SK-N-SH treated with all-trans-retinoic acid at 6 μM for 48 hours (cell line): ENCODE measurements around the gene GNAZ.

Experiments used
- ATAC-seq: fragments of 200-7000 bp; cut with Tn5 transposase; 3 replicates; pipeline ENCODE4 v1.9.1; 2020; ENCODE audit warnings: mild to moderate bottlenecking, moderate library complexity
- ARNTL ChIP-seq: fragments of 450-650 bp; formaldehyde crosslinking; IDR thresholded peaks from 2 replicates; pipeline ENCODE4 v1.5.0; 2020; ENCODE audit warnings: low read depth, mild to moderate bottlenecking, moderate library complexity, borderline replicate concordance
- BACH2 ChIP-seq: fragments of 250-450 bp; sonication (Bioruptor Pico); IDR thresholded peaks from 2 replicates; pipeline ENCODE4 v1.9.0; 2021; ENCODE audit warnings: mild to moderate bottlenecking, borderline replicate concordance
- CSDC2 ChIP-seq: fragments of 250-450 bp; sonication (Bioruptor Pico); IDR thresholded peaks from 2 replicates; pipeline ENCODE4 v1.5.0; 2020; ENCODE audit warnings: mild to moderate bottlenecking, moderate library complexity
- ESRRG ChIP-seq: fragments of 250-450 bp; sonication (Bioruptor Pico); IDR thresholded peaks from 2 replicates; pipeline ENCODE4 v1.6.1; 2021; ENCODE audit warnings: mild to moderate bottlenecking
- GLIS3 ChIP-seq: fragments of 250-450 bp; sonication (Bioruptor Pico); IDR thresholded peaks from 2 replicates; pipeline ENCODE4 v1.5.0; 2020; ENCODE audit warnings: mild to moderate bottlenecking, moderate library complexity
- ISL1 ChIP-seq: fragments of 250-450 bp; sonication (Bioruptor Pico); IDR thresholded peaks from 2 replicates; pipeline ENCODE4 v2.1.2; 2022; ENCODE audit warnings: mild to moderate bottlenecking, moderate library complexity
- OSR1 ChIP-seq: fragments of 250-450 bp; sonication (Bioruptor Pico); IDR thresholded peaks from 2 replicates; pipeline ENCODE4 v1.8.0; 2022; ENCODE audit warnings: moderate library complexity, mild to moderate bottlenecking, inconsistent platforms
- POU6F1 ChIP-seq: fragments of 250-450 bp; sonication (Bioruptor Pico); IDR thresholded peaks from 2 replicates; pipeline ENCODE4 v1.8.0; 2021; ENCODE audit warnings: low read depth, mild to moderate bottlenecking, moderate library complexity, borderline replicate concordance
- PPARA ChIP-seq: fragments of 250-450 bp; sonication (Bioruptor Pico); IDR thresholded peaks from 2 replicates; pipeline ENCODE4 v1.5.0; 2020; ENCODE audit warnings: mild to moderate bottlenecking, borderline replicate concordance
- RARB ChIP-seq: fragments of 250-450 bp; sonication (Bioruptor Pico); IDR thresholded peaks from 2 replicates; pipeline ENCODE4 v1.8.0; 2021; ENCODE audit warnings: mild to moderate bottlenecking, moderate library complexity
- SNAI2 ChIP-seq: fragments of 250-450 bp; sonication (Bioruptor Pico); IDR thresholded peaks from 2 replicates; pipeline ENCODE4 v1.5.0; 2020; ENCODE audit warnings: mild to moderate bottlenecking, moderate library complexity
- TCF4 ChIP-seq: fragments of 250-450 bp; sonication (Bioruptor Pico); IDR thresholded peaks from 2 replicates; pipeline ENCODE4 v1.8.0; 2021; ENCODE audit warnings: mild to moderate bottlenecking, moderate library complexity, borderline replicate concordance
- TOX ChIP-seq: fragments of 250-450 bp; sonication (Bioruptor Pico); IDR thresholded peaks from 2 replicates; pipeline ENCODE4 v1.8.0; 2021; ENCODE audit warnings: mild to moderate bottlenecking, moderate library complexity, borderline replicate concordance
- ZC3H10 ChIP-seq: fragments of 250-450 bp; sonication (Bioruptor Pico); IDR thresholded peaks from 2 replicates; pipeline ENCODE4 v1.5.1; 2021; ENCODE audit warnings: mild to moderate bottlenecking, moderate library complexity
- ZFP3 ChIP-seq: fragments of 250-450 bp; sonication (Bioruptor Pico); IDR thresholded peaks from 2 replicates; pipeline ENCODE4 v1.5.0; 2020; ENCODE audit warnings: mild to moderate bottlenecking, moderate library complexity
- ZFP30 ChIP-seq: fragments of 450-650 bp; formaldehyde crosslinking; IDR thresholded peaks from 2 replicates; pipeline ENCODE4 v1.5.0; 2022; ENCODE audit warnings: mild to moderate bottlenecking, moderate library complexity
- ZNF565 ChIP-seq: fragments of 450-650 bp; formaldehyde crosslinking; conservative IDR thresholded peaks from 2 replicates; pipeline ENCODE4 v1.5.0; 2020; ENCODE audit warnings: low read depth, mild to moderate bottlenecking, moderate library complexity
- ZNF70 ChIP-seq: fragments of 450-650 bp; formaldehyde crosslinking; IDR thresholded peaks from 2 replicates; pipeline ENCODE4 v1.5.0; 2020; ENCODE audit warnings: mild to moderate bottlenecking, moderate library complexity
- ZNF8 ChIP-seq: fragments of 450-650 bp; formaldehyde crosslinking; IDR thresholded peaks from 2 replicates; pipeline ENCODE4 v1.5.0; 2020; ENCODE audit warnings: mild to moderate bottlenecking, moderate library complexity
- TF ChIP-seq, protein P1 (sequence below): fragments of 250-450 bp; sonication (Bioruptor Pico); IDR thresholded peaks from 2 replicates; pipeline ENCODE4 v1.5.1; 2021; ENCODE audit warnings: mild to moderate bottlenecking, moderate library complexity
- TF ChIP-seq, protein P2 (sequence below): fragments of 250-450 bp; sonication (Bioruptor Pico); IDR thresholded peaks from 2 replicates; pipeline ENCODE4 v1.5.0; 2020; ENCODE audit warnings: mild to moderate bottlenecking, moderate library complexity

Gene GNAZ

GRCh38 chr22:23105919-23106318 is 35.6 kb downstream of the GNAZ start:
- no peak for ATAC-seq
- TF ChIP-seq ISL1 (CRISPR knock-in tag) (no peak), POU6F1 (CRISPR knock-in tag) (no peak), ZNF565 (CRISPR knock-in tag) (no peak), ESRRG (CRISPR knock-in tag) (no peak), ARNTL (CRISPR knock-in tag) (no peak), RARB (no peak), TCF4 (CRISPR knock-in tag) (no peak), ZNF70 (no peak)
- TF ChIP-seq, protein P1, sequence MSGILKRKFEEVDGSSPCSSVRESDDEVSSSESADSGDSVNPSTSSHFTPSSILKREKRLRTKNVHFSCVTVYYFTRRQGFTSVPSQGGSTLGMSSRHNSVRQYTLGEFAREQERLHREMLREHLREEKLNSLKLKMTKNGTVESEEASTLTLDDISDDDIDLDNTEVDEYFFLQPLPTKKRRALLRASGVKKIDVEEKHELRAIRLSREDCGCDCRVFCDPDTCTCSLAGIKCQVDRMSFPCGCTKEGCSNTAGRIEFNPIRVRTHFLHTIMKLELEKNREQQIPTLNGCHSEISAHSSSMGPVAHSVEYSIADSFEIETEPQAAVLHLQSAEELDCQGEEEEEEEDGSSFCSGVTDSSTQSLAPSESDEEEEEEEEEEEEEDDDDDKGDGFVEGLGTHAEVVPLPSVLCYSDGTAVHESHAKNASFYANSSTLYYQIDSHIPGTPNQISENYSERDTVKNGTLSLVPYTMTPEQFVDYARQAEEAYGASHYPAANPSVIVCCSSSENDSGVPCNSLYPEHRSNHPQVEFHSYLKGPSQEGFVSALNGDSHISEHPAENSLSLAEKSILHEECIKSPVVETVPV (CRISPR knock-in tag): no peak
- TF ChIP-seq, protein P2, sequence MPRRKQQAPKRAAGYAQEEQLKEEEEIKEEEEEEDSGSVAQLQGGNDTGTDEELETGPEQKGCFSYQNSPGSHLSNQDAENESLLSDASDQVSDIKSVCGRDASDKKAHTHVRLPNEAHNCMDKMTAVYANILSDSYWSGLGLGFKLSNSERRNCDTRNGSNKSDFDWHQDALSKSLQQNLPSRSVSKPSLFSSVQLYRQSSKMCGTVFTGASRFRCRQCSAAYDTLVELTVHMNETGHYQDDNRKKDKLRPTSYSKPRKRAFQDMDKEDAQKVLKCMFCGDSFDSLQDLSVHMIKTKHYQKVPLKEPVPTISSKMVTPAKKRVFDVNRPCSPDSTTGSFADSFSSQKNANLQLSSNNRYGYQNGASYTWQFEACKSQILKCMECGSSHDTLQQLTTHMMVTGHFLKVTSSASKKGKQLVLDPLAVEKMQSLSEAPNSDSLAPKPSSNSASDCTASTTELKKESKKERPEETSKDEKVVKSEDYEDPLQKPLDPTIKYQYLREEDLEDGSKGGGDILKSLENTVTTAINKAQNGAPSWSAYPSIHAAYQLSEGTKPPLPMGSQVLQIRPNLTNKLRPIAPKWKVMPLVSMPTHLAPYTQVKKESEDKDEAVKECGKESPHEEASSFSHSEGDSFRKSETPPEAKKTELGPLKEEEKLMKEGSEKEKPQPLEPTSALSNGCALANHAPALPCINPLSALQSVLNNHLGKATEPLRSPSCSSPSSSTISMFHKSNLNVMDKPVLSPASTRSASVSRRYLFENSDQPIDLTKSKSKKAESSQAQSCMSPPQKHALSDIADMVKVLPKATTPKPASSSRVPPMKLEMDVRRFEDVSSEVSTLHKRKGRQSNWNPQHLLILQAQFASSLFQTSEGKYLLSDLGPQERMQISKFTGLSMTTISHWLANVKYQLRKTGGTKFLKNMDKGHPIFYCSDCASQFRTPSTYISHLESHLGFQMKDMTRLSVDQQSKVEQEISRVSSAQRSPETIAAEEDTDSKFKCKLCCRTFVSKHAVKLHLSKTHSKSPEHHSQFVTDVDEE (CRISPR knock-in tag): no peak

DNA sequence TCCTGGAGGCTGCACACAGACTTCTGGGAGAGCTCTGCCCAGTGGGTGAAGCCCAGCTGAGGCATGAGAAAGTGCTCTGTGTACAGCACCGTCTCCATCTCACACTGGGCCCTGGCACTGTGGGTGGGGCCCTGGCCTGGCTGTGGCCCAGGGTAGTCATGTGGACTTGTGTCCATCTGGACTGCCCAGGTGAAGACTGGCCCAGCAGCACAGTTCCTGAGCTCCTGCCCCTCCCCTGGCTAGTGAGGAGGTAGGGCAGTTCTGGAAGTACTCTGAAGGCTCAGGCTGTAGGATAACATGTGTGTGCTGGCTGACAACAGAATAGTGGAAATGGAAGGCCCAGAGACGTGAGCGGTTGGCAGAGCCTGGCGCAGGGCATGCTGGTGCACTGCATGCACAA is 36.0 kb downstream of the GNAZ start:
- no peak for TF ChIP-seq TOX (CRISPR knock-in tag)
- no peak for TF ChIP-seq ESRRG (CRISPR knock-in tag)
- TF ChIP-seq GLIS3 (CRISPR knock-in tag): no peak
- TF ChIP-seq PPARA (CRISPR knock-in tag): no peak
- no peak for TF ChIP-seq OSR1
- no peak for TF ChIP-seq ZC3H10 (CRISPR knock-in tag)
- no peak for TF ChIP-seq CSDC2 (CRISPR knock-in tag)
- TF ChIP-seq ZFP3 (CRISPR knock-in tag): no peak
- TF ChIP-seq ZNF8: no peak
- no peak for TF ChIP-seq BACH2 (CRISPR knock-in tag)
- no peak for TF ChIP-seq SNAI2 (CRISPR knock-in tag)
- no peak for TF ChIP-seq POU6F1 (CRISPR knock-in tag)
- no peak for TF ChIP-seq ZNF70
- no peak for TF ChIP-seq ZFP30 (CRISPR knock-in tag)
- TF ChIP-seq ZNF565 (CRISPR knock-in tag): no peak
- no peak for TF ChIP-seq TCF4 (CRISPR knock-in tag)
- TF ChIP-seq, protein P1 (CRISPR knock-in tag): no peak
- no peak for ATAC-seq

DNA sequence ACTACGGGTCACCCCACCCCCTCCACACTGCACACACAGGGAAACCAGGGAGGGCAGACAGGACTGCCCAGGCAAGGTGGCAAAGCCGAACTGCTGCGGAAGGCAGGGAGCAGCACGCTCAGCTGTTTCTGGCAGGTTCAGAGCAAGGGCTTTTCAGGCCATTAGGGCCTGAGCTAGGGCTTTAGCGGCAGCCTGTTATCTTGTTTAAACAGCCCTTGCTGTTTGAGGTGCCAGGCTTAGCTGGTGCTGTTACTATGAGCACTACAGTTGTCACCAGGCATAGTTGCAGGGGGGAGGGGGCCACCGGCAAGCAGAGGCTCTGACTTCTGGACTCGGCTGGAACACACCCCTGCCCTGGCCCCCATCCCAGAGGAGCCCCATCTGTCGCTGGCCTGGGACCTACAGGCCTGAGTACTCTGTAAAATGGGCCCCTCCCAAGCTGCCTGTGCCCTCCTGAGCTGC is 36.6 kb downstream of the GNAZ start:
- no peak for ATAC-seq
- TF ChIP-seq POU6F1 (CRISPR knock-in tag) (no peak), SNAI2 (CRISPR knock-in tag) (no peak), TOX (CRISPR knock-in tag) (no peak), ARNTL (CRISPR knock-in tag) (no peak), ZFP3 (CRISPR knock-in tag) (no peak), BACH2 (CRISPR knock-in tag) (no peak), ESRRG (CRISPR knock-in tag) (no peak), GLIS3 (CRISPR knock-in tag) (no peak), ZFP30 (CRISPR knock-in tag) (no peak), ZNF565 (CRISPR knock-in tag) (no peak), CSDC2 (CRISPR knock-in tag) (no peak)
- TF ChIP-seq, protein P2 (CRISPR knock-in tag): no peak
- TF ChIP-seq, protein P1 (CRISPR knock-in tag): no peak
